GM12872 (cell line): Measurements from ENCODE around the gene FLNA.

Experiments used
- TF ChIP-seq, protein P1 (sequence below): IDR thresholded peaks from 3 replicates; pipeline ENCODE4 v1.5.1; 2011; ENCODE audit warnings: low read depth, mild to moderate bottlenecking, low read length, moderate library complexity; ENCODE audit not compliant: insufficient read depth

Gene FLNA

DNA sequence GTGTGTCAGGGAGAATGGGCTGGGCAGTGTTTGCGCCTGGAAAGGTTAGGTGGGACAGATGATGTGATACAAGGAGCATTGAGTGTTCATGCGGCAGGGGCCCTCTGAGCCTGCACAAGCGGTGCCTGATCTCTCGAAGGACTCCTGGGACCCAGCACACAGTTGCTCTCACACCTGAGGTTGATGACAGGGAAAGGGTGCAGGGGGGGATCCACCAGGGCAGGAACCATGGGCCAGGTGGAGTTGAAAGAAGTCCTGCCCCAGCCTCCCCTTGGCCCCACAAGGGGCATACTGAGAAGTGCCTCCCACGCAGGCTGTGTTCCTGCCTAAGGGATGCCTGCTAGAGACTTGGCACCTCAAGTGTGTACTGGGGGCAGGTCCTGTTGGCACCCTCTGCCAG, 45.8 kb downstream of the FLNA start:
- TF ChIP-seq, protein P1, sequence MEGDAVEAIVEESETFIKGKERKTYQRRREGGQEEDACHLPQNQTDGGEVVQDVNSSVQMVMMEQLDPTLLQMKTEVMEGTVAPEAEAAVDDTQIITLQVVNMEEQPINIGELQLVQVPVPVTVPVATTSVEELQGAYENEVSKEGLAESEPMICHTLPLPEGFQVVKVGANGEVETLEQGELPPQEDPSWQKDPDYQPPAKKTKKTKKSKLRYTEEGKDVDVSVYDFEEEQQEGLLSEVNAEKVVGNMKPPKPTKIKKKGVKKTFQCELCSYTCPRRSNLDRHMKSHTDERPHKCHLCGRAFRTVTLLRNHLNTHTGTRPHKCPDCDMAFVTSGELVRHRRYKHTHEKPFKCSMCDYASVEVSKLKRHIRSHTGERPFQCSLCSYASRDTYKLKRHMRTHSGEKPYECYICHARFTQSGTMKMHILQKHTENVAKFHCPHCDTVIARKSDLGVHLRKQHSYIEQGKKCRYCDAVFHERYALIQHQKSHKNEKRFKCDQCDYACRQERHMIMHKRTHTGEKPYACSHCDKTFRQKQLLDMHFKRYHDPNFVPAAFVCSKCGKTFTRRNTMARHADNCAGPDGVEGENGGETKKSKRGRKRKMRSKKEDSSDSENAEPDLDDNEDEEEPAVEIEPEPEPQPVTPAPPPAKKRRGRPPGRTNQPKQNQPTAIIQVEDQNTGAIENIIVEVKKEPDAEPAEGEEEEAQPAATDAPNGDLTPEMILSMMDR, result no peak

DNA sequence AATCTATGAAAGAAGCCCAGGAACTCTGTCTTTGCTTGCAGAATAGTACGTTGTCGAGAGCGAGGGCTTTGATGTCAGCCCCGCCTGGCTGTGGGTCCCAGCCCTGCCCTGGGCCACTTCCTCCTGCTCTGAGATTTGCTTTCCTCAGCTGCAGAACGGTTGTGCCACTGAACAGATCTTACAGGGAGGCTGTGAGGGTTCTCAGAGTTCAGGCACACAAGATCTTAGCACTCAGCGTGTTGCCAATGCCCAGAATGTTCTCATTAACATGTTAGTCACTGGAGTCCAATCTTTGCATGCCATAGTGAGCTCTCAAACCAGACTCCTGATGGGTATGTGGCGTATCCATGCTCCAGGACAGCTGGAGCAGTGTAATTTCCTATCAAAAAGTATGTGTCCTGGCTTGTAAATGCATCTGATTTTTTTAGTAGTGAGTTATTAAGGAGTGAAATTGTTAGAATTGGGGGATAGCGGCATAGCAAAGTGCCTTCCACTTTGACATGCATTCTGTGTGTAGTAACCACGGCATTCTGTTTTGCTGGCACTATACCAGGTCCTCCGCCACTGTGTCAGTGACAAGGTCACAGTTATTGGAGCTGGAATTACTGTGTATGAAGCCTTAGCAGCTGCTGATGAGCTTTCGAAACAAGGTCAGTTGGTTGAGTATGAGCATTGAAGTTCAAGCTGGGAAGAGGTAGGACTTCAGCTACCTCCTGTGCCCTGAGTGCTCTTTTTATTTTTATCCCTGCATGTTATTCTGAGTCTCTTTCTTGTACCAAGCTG, 47.2 kb downstream of the FLNA start:
- TF ChIP-seq, protein P1, result no peak

DNA sequence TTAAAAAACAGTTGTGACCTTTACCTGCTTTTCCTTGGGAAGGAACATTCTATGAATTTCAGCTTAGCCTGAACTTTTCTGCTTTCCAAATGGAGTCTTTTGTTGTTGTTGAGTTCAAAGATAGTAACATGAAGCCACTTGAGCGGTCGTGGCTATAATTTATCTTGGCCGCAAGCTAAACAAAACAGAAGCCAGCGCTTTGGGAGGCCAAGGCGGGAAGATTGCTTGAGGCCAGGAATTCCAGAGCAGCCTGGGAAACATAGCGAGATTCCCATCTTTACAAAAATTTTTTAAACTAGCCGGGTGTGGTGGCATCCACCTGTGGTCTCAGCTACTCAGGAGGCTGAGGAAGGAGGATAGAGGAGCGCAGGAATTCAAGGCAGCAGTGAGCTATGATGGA, 48.9 kb downstream of the FLNA start:
- TF ChIP-seq, protein P1, result no peak

DNA sequence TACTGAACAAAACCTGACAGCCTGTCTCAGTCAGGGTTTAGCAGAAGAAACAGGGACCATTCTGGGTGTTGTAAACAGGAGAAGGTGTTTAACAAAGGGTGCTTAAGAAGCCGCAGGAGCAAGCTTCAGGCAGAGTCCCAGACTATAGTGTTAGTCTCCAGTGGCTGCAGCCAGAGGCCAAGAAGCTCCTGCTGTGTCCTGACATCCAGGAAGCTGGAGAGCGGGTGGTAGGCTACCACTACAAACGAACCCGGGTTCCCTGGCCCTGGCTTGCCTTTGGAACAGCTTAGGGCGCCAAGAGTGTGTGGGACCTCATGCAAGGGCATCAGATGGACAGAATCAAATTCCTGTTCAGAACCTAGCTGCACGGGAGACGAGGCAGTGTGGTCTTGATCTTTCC, 50.9 kb downstream of the FLNA start:
- TF ChIP-seq, protein P1, result no peak

DNA sequence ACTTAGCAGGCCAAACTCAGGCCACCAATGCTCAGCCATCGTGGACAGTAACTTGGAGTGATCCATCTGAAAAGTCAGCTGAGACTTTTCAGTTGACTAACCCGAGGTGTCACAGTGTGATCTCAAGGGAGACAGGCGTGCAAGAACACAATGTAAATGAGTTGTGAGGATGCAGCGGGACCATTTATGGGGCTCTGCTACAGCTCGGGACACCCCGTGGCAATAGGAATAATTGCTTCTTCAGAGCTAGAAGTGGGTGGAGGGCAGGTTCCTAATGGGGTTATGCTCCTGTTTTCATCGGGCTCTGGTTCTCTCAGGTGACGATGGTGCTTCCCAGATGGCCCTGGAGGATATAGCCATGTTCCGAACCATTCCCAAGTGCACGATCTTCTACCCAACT, 51.5 kb downstream of the FLNA start:
- TF ChIP-seq, protein P1, result no peak

DNA sequence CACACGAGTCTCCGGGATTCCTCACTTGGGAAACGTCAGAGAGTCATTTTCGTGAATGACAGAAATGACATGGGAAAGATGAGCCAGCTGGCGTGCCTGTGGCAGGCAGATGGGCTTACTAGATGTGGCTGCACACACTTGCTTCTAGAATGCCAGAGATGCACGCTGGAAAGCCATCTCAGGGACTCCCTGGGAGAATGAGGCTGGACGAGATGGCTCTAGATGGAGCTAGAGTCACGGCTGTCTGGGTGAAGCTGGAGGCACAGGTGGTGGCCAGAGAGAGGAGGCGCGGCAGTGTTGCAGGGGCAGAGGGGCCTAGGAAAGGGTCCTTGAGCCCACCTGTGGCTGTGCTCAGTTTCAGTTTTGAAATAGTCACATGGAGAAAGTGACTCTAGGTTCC, 52.8 kb downstream of the FLNA start:
- TF ChIP-seq, protein P1, result 0 out of 3 replicates have a peak, but pooled peaks have one; percentile 25

DNA sequence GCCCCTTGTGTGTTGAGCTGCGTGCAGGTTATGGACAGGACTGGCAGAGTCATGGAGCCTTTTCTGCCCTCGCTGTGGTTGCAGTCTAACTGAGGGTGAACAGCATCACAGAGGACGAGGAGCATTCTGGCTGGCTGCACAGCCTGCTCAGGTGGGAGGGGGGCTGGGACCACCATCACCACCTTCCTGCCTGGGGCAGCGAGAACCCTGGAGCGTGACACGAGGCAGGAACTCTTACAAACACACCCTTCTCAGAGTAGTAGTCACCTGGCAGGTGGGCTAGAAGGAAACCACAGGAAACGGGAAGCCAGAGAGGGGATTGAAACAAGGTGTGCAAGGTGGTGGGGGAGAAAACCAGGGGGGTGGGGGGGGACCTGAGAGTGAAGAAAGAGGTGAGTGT, 53.3 kb downstream of the FLNA start:
- TF ChIP-seq, protein P1, result no peak
